Panc1 (cell line): Measurements from ENCODE around the gene CTAGE1. TPM values are rescaled to one million over a fixed set of nuclear protein-coding genes. Genes with fewer than 3 reads are reported as not detected.

Experiments used
- ATAC-seq: fragments of 200-7000 bp; cut with Tn5 transposase; 2 replicates; pipeline ENCODE4 v1.9.1; 2020; ENCODE audit warnings: mild to moderate bottlenecking, moderate library complexity
- BruUV-seq: library from RNA; stranded (reverse); fragments of 400-500 nt; replicated peaks from 2 replicates; lab custom pipeline; 2021; lab: Mats Ljungman, UMichigan
- CTCF ChIA-PET: fragments of 300-600 bp; sonication (Branson Sonifier 250); formaldehyde crosslinking; loops from one replicate; lab custom pipeline; 2022; ENCODE audit warnings: antibody characterized with exemption; lab: Charles Lee
- POLR2A ChIA-PET: fragments of 300-600 bp; sonication (Branson Sonifier 250); formaldehyde crosslinking; loops from one replicate; lab custom pipeline; 2022; ENCODE audit warnings: antibody characterized with exemption; lab: Charles Lee
- DNase-seq: peaks from one replicate; pipeline ENCODE4 v3.0.0-alpha.2; 2010; ENCODE audit warnings: low read depth, low spot score
- H3K27ac ChIP-seq: 2 replicates; pipeline ENCODE4 v1.5.1; 2011; ENCODE audit warnings: mild to moderate bottlenecking, low read length, inconsistent platforms
- H3K27me3 ChIP-seq: fragments of 200-500 bp; sonication (Bioruptor generic); 2 replicates; pipeline ENCODE4 v1.6.0; 2014; ENCODE audit warnings: low read length, inconsistent platforms; ENCODE audit not compliant: control insufficient read depth, insufficient read depth
- H3K36me3 ChIP-seq: fragments of 200-500 bp; sonication (Bioruptor generic); 2 replicates; pipeline ENCODE4 v1.5.1; 2014; ENCODE audit warnings: inconsistent platforms, mild to moderate bottlenecking, low read length, moderate library complexity; ENCODE audit not compliant: control insufficient read depth, insufficient read depth
- H3K4me1 ChIP-seq: 2 replicates; pipeline ENCODE4 v1.5.1; 2011; ENCODE audit warnings: inconsistent platforms, mild to moderate bottlenecking, low read length, moderate library complexity; ENCODE audit not compliant: control insufficient read depth, insufficient read depth
- H3K4me3 ChIP-seq, 2 experiments: 2 replicates each; pipeline ENCODE4 v1.5.1; 2011 to 2012; ENCODE audit warnings: low read depth in 2 of 2, low read length in 2 of 2, mild to moderate bottlenecking in 2 of 2, inconsistent platforms in 1 of 2, moderate library complexity in 1 of 2
- H3K9me3 ChIP-seq: fragments of 200-500 bp; sonication (Bioruptor generic); 2 replicates; pipeline ENCODE4 v1.5.1; 2014; ENCODE audit warnings: low read depth, mild to moderate bottlenecking, inconsistent platforms, low read length, moderate library complexity; ENCODE audit not compliant: control insufficient read depth, insufficient read depth
- CTCF ChIP-seq: fragments of 450-650 bp; IDR thresholded peaks from 2 replicates; pipeline ENCODE4 v1.5.1; 2017; ENCODE audit warnings: mild to moderate bottlenecking
- POLR2AphosphoS5 ChIP-seq: IDR thresholded peaks from 2 replicates; pipeline ENCODE4 v1.6.1; 2012; ENCODE audit warnings: mild to moderate bottlenecking, low read depth, low read length, moderate library complexity
- SIN3A ChIP-seq: IDR thresholded peaks from 2 replicates; pipeline ENCODE4 v1.6.1; 2012; ENCODE audit warnings: low read depth, mild to moderate bottlenecking, low read length, moderate library complexity, borderline replicate concordance; ENCODE audit not compliant: insufficient read depth
- TCF7L2 ChIP-seq: IDR thresholded peaks from 2 replicates; pipeline ENCODE4 v1.6.1; 2011; ENCODE audit warnings: mild to moderate bottlenecking, low read depth, low read length, inconsistent platforms
- in situ Hi-C: cut with HindIII; loops from 2 replicates; pipeline ENCODE4 v1.10.0; 2016; ENCODE audit warnings: low sequenced_read_pairs, low pct_unique_long_range_greater_than_20kb
- intact Hi-C: fragments of 100-400 bp; cut with micrococcal nuclease; formaldehyde crosslinking; loops from one replicate; pipeline ENCODE4 v1.10.0; 2022; ENCODE audit not compliant: unreplicated experiment
- total RNA-seq: library from RNA; stranded (reverse); gene quantifications from one replicate; pipeline ENCODE4 v1.2.1, GENCODE V29; 2021; ENCODE audit not compliant: unreplicated experiment
- TF ChIP-seq, protein P1 (sequence below), 2 experiments: IDR thresholded peaks; 2 replicates each; pipeline ENCODE4 v1.6.1; 2011 to 2012; ENCODE audit warnings: low read depth in 2 of 2, control low read depth in 1 of 2, low read length in 1 of 2, mild to moderate bottlenecking in 1 of 2, moderate library complexity in 1 of 2; ENCODE audit not compliant: insufficient read depth in 1 of 2

The CTAGE1 gene
- total RNA-seq, 1 experiment from 2014 or later: not detected

- no peaks in the 10 kb centered on the region for H3K9me3 ChIP-seq
- no peak for ATAC-seq
- intact Hi-C loops (no loop called here), in situ Hi-C loops (no loop called here)
- TF ChIP-seq, protein P1, sequence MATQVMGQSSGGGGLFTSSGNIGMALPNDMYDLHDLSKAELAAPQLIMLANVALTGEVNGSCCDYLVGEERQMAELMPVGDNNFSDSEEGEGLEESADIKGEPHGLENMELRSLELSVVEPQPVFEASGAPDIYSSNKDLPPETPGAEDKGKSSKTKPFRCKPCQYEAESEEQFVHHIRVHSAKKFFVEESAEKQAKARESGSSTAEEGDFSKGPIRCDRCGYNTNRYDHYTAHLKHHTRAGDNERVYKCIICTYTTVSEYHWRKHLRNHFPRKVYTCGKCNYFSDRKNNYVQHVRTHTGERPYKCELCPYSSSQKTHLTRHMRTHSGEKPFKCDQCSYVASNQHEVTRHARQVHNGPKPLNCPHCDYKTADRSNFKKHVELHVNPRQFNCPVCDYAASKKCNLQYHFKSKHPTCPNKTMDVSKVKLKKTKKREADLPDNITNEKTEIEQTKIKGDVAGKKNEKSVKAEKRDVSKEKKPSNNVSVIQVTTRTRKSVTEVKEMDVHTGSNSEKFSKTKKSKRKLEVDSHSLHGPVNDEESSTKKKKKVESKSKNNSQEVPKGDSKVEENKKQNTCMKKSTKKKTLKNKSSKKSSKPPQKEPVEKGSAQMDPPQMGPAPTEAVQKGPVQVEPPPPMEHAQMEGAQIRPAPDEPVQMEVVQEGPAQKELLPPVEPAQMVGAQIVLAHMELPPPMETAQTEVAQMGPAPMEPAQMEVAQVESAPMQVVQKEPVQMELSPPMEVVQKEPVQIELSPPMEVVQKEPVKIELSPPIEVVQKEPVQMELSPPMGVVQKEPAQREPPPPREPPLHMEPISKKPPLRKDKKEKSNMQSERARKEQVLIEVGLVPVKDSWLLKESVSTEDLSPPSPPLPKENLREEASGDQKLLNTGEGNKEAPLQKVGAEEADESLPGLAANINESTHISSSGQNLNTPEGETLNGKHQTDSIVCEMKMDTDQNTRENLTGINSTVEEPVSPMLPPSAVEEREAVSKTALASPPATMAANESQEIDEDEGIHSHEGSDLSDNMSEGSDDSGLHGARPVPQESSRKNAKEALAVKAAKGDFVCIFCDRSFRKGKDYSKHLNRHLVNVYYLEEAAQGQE (IDR thresholded peaks at IDR 0.05; ENCODE audit: insufficient read depth in 1 of 2, low read depth in 2 of 2, low read length in 1 of 2): no peak
- TF ChIP-seq CTCF (no peak), SIN3A (no peak), POLR2AphosphoS5 (no peak), TCF7L2 (no peak)
- ChIA-PET POLR2A (no interaction called here), CTCF (no interaction called here)
- no TSS peak for BruUV-seq
- no peaks in the 10 kb centered on the region for H3K4me1 ChIP-seq
- no peak overlapping the region for H3K4me3 ChIP-seq
- DNase-seq: no peak
- no peak overlapping the region for H3K27ac ChIP-seq
- H3K36me3 ChIP-seq: no peaks in the 10 kb centered on the region
- no peaks in the 10 kb centered on the region for H3K27me3 ChIP-seq
Measured at GRCh38 chr18:22423878-22424564, 6.3 kb upstream of the CTAGE1 start.

DNA sequence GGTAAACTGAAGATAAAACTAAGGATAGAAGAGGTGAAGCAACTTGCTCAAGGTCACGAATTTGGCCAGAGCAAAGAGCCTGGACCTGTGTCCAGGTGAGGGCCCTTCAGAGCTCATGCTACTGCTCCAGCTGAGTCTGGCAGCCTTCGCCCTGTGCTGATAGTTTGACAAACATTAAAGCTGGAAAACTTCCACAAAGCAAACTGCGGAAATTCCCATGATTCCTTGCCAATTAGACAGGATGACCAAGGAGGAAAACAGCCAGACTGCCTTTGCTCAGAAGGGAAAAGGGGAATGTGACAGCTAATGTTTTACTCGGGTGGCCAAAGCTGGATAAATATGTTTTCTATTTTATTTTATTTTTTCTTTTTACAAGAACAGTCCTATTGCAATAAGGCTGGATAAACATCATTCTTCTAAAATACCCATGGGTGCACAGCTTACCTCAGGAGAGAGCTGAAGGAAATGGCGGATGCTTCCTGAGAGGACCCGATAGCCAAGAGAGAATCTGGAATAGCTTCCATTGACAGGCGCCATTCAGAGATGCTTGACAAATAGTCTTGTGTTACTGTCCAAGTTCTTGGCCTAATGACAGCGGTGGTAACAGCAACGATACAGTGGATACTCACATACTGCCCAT lies 5.3 kb upstream of the CTAGE1 start:
- Histone ChIP-seq H3K4me3 (no peak overlapping the region), H3K27ac (no peak overlapping the region), H3K4me1 (no peaks in the 10 kb centered on the region), H3K9me3 (no peaks in the 10 kb centered on the region), H3K27me3 (no peaks in the 10 kb centered on the region), H3K36me3 (no peaks in the 10 kb centered on the region)
- TF ChIP-seq SIN3A (no peak), POLR2AphosphoS5 (no peak), CTCF (no peak), TCF7L2 (no peak)
- TF ChIP-seq, protein P1 (IDR thresholded peaks at IDR 0.05; ENCODE audit: insufficient read depth in 1 of 2, low read depth in 2 of 2, low read length in 1 of 2): no peak
- no peak for ATAC-seq
- POLR2A ChIA-PET: no interaction called here
- CTCF ChIA-PET: no interaction called here
- BruUV-seq: no TSS peak
- no peak for DNase-seq
- intact Hi-C loops: no loop called here
- in situ Hi-C loops: no loop called here
